ENCODE results near the gene GADD45B.

DNA sequence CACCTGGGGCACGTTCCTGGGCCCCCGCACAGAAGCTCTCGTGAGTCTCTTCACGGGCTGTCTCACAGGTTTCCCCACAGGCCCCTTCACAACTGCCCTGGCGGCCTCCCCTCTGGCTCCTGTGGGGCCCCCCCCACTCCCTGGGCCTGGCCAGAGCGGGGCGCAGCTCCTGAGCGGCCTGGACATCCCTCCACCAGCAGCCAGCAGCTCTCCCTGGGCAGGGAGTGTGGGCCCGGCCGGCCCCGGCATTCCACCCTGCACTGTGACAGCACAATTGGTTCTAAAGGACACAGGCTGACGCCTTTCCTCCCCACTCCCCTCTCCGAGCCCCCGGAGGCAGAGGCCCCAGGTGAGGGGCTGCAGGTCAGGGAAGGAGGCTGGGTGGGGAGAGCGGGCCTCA is 39.0 kb upstream of the GADD45B start:
- TF ChIP-seq CTCF (IDR thresholded peaks at IDR 0.05), result no peak
- no peak for TF ChIP-seq POLR2A (IDR thresholded peaks at IDR 0.05)
